Hepatic stellate cell (primary cell): ENCODE data around the gene TLE6.
"Not testable (repeated sequence)": the region's sequence is repeated elsewhere in the genome, so short reads cannot be mapped to it uniquely, and the experiment has no call there.

Experiments
- DNase-seq: peaks from one replicate; pipeline ENCODE4 v3.0.0; 2011; ENCODE audit warnings: low spot score

The TLE6 gene

DNA sequence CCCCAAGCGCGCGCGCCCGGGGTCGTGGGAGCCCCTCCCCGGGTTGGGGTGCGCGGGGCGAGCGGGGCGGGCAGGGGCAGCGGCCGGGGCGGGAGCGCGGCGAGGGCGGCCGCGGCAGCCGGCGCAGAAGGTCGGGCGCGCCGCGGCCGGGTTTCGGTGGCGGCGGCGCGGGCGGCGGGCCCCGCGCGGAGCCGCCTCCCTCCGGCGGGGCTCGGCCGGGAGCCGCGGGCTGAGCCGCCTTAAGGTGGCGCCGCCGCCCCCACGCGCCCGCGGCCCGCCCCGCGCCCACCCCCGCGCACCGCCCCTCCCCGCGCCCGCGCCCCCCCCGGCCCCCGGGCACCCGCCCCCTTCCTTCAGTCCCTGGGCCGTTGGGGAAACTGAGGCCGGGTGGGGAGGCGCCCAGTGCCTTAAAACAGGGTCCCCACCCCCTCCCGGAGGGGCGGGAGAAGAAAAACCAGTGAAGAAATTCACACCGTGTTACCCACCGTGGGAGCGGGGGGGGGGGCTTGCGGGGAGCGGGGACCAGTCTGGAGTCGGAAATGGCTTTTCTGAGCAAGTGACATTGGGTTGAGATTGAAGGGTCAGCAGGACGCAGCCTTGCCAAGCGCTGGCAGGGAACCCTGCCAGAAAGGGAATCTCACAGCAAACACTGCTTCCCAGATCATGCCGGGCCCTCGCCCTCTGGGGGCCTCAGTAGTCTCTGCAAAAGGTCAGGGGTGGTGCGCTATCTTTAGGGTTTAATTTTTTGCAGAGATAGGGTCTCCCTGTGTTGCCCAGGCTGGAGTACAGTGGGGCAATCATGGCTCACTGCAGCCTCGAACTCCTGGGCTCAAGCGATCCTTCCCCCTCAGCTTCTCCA, 51.9 kb downstream of the TLE6 start, which contains the start of gene TLE2:
Gene TLE2, minus strand, starts transcription at position 216 of the 859 bp plus-strand sequence. CDS start 376 bp downstream, outside the sequence.
- DNase-seq = no peak

DNA sequence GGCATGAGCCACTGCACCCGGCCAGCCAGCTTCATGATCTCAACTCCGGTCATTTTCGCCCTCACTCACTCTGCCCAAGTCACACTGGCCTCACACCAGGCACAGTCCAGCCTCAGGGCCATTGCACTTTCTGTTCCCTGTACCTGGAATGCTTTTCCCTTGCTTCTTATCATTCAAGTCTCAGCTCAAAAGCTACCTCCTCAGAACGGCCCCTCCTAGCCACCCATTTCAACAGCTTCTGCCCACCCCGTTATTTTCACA, 54.2 kb downstream of the TLE6 start:
- DNase-seq = no peak

GRCh38 chr19:3033595-3034405, 56.4 kb downstream of the TLE6 start:
- no peak for DNase-seq

DNA sequence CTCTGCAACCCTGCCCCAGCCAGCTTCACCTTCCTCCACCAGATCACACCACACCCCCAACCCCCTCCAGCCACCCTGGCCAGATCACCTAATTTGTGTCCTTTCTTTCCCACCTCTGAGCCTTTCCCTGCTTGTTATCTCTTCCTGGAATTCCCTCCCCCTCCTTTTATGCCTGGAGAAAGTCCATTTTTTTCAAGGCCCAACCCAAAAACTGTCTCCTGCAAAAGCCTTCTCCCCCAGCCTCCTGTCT, 57.0 kb downstream of the TLE6 start:
- no peak for DNase-seq

DNA sequence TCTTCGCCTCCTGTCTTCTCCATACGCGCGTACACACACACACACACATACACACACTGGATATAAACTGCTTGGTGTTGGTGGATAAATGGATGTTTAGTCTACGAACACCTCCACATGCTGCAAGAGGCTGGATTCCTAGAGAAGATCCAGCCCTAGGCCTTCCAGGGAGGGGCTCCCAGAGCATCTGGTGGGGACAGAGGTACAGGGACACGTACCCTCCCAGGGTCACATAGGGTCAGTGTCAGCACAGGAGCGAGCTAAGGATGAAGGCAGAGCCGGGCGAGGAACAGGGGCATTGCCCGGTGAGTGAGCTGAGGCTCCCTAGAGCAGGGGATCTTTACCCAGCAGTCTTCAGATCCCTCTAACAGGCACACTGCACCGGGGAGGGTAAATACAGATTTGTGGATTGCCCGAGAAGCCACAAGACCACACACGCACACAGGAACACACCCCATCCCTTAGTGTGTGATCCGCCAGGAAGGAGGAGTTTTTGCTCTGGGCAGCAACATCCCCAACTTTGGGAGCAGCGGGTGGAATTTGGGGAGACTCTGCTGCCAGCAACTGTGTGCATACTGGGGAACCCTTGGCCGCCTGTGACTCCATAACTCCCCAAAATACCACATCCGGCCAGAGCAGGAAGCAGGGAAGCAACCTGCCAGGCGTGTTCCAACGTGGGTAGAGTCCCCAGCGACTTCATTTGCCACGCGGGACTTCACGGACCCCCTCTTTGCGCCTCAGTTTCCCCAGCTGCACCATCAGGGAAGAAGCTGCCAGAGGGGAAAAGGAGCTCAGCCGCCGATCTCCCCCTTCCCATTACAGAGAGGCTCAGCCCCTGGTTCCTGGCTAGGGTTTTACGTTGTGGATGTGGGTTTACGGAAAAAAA, 57.5 kb downstream of the TLE6 start:
- DNase-seq = peak; percentile 50

DNA sequence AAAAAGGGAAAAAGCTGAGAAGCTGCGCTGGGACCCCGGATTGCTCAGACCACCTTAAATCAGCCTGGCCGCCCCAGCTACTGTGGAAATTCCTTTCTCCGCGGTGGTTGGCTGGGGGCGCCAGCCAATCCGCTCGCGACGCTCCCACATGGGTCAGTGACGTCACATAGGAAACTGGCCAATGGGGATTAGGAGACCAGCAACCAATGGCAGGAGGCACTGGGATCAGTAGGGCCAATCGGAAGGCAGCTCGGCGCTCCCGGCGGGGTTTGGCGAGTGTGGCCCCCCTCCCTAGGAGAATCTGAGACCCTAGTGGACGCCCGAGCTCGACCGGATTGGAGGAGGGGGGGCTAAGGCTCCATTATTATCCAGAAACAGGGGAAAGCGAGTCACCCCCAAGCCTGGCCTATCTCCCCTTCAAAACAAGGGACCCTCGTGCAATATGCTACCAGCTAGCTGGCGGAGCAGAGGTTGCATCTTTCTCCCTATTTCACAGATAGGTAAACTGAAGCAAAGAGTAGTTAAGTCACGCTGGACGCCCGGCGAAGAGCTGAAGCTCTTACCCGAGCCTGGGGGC, 58.3 kb downstream of the TLE6 start:
- DNase-seq = peak; percentile 100

DNA sequence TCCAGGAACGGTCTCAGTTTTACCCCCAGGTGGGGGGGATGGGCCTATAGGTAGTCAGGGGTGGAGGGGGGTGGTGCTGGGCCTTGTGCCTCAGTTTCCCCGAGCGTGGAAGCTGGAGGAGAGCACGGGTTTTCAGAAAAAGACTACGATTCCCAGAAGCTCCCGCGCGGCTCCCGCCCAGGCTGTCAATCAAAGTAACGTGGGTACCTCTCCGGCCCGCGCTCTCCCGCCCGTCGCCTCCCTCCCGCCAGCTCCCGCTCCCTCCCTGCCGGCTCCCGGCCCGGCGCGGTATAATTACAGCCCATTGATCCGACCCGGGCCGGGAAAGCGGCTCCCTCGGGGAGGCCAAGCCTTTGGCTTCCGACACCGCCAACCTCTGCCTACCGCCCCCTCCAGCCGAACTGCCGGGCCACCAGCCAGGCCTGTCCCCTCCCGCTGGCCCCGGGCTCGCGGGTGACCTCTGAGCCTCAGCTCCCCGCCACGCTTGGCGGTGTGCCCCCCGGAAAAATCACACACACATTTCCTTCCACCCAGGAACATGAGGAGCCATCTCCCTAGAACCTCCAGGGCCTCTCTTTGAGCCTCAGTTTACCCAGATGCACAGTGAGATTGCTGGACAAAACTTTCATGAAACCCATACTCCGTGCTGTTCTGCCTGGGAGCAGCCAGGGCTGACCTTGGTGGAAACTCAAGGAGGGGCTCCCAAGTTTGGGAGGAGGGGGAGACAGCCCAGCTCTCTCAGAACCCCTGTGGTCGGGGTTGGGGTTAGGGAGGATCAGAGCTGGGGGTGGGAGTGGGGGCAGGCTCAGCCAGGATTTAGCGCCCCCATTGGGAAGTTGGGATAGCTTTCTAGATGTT, 59.0 kb downstream of the TLE6 start:
- DNase-seq = peak; percentile 92

- not testable (repeated sequence) for DNase-seq
Measured at GRCh38 chr19:3036977-3037544, 59.7 kb downstream of the TLE6 start.

GRCh38 chr19:3038214-3038613, 60.9 kb downstream of the TLE6 start:
- no peak for DNase-seq

DNA sequence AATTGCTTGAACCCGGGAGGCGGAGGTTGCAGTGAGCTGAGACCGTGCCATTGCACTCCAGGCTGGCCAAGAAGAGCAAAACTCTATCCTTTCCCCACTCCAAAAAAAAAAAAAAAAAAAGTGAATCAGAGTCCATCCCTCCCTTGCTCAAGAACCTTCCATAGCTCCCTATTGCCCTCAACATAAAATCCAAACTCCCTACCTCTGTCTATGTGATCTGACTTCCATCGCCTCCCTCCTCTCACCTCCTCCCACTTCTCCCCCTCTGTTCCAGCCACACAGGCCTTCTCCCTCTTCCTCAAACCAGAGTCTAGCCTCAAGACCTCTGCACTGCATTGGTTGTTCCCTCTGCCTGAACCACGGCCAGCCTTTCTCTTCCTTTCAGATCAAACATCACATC, 61.8 kb downstream of the TLE6 start:
- no peak for DNase-seq

GRCh38 chr19:3039641-3040077, 62.3 kb downstream of the TLE6 start:
- DNase-seq = no peak

GRCh38 chr19:3041327-3041726, 64.0 kb downstream of the TLE6 start:
- no peak for DNase-seq

- DNase-seq = no peak
Measured at GRCh38 chr19:3041761-3042620, 64.6 kb downstream of the TLE6 start.

- no peak for DNase-seq
Measured at GRCh38 chr19:3042621-3043267, 65.4 kb downstream of the TLE6 start.
